ENCODE measurements around the gene ACSF2.

The ACSF2 gene

DNA sequence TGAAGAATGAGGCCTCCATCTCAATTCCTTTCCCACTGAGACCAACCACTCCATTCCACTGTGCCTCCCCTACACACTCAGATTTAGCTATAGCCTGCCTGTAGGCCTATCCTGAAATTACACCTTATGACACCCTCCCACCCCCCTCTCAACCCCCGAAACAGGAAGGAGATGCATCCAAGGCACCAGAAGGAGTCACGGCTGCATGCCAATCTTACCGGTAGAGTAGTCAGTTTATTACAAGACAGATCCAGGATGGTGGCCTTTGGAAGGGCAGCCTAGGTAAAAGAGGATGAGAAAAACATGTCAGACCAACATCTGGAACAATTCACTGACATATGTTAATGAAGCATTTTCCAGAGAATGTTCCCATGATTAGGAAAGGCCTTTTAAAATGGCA is 31.3 kb upstream of the ACSF2 start:
- peak overlapping the region; percentile 89; the same call in 1 of the 2 replicates for H3K4me2 ChIP-seq (ENCODE audit: low read depth, low read length)
- no peaks in the 10 kb centered on the region for H3K9me3 ChIP-seq (replicated peaks; ENCODE audit: insufficient read depth, low read length)
- DNase-seq: no peak
- H3F3A ChIP-seq (ENCODE audit: insufficient read depth, low read length): peaks cover 23% of the 10 kb centered on the region; the same call in 1 of the 2 replicates
- no peak overlapping the region for H2AFZ ChIP-seq (ENCODE audit: low read length)
- H3K9ac ChIP-seq (ENCODE audit: low read length): no peak overlapping the region
- H3K27me3 ChIP-seq (replicated peaks; ENCODE audit: insufficient read depth, low read length): no peaks in the 10 kb centered on the region
- H4K20me1 ChIP-seq (ENCODE audit: insufficient read depth, low read length): no peaks in the 10 kb centered on the region
- H3K9me2 ChIP-seq (replicated peaks; ENCODE audit: insufficient read depth, low read length): no peaks in the 10 kb centered on the region
- peaks cover 67% of the 10 kb centered on the region for H3K79me2 ChIP-seq (ENCODE audit: low read length)
- H3K27ac ChIP-seq (ENCODE audit: low read length): no peak overlapping the region
- H3K36me3 ChIP-seq (replicated peaks; ENCODE audit: insufficient read depth, low read length): peaks cover 25% of the 10 kb centered on the region; the same call in 1 of the 2 replicates
- H3K4me3 ChIP-seq (ENCODE audit: low read length): no peak overlapping the region
- TF ChIP-seq EZH2phosphoT487 (IDR thresholded peaks at IDR 0.05; ENCODE audit: low read length) (no peak), CTCF (IDR thresholded peaks at IDR 0.05; ENCODE audit: low read length) (no peak), EZH2 (optimal IDR thresholded peaks at IDR 0.05; ENCODE audit: low read depth, low read length) (no peak)
- H3K4me1 ChIP-seq (ENCODE audit: low read length): peaks cover 39% of the 10 kb centered on the region

- Histone ChIP-seq H4K20me1 (ENCODE audit: insufficient read depth, low read length) (no peaks in the 10 kb centered on the region), H2AFZ (ENCODE audit: low read length) (no peak overlapping the region), H3K4me1 (ENCODE audit: low read length) (peaks cover 31% of the 10 kb centered on the region), H3K4me3 (ENCODE audit: low read length) (peak overlapping the region; percentile 98), H3K27ac (ENCODE audit: low read length) (peak overlapping the region; percentile 53; the same call in 1 of the 2 replicates), H3K36me3 (replicated peaks; ENCODE audit: insufficient read depth, low read length) (peaks cover 25% of the 10 kb centered on the region; the same call in 1 of the 2 replicates), H3K9me3 (replicated peaks; ENCODE audit: insufficient read depth, low read length) (no peaks in the 10 kb centered on the region), H3K27me3 (replicated peaks; ENCODE audit: insufficient read depth, low read length) (no peaks in the 10 kb centered on the region), H3F3A (ENCODE audit: insufficient read depth, low read length) (peaks cover 23% of the 10 kb centered on the region; the same call in 1 of the 2 replicates), H3K4me2 (ENCODE audit: low read depth, low read length) (peak overlapping the region; percentile 89), H3K9ac (ENCODE audit: low read length) (peak overlapping the region; percentile 99), H3K79me2 (ENCODE audit: low read length) (peaks cover 54% of the 10 kb centered on the region), H3K9me2 (replicated peaks; ENCODE audit: insufficient read depth, low read length) (no peaks in the 10 kb centered on the region)
- TF ChIP-seq CTCF (IDR thresholded peaks at IDR 0.05; ENCODE audit: low read length) (no peak), EZH2phosphoT487 (IDR thresholded peaks at IDR 0.05; ENCODE audit: low read length) (no peak), EZH2 (optimal IDR thresholded peaks at IDR 0.05; ENCODE audit: low read depth, low read length) (no peak)
- peak; percentile 19 for DNase-seq
Measured at GRCh38 chr17:50396261-50397110, 29.5 kb upstream of the ACSF2 start.

DNA sequence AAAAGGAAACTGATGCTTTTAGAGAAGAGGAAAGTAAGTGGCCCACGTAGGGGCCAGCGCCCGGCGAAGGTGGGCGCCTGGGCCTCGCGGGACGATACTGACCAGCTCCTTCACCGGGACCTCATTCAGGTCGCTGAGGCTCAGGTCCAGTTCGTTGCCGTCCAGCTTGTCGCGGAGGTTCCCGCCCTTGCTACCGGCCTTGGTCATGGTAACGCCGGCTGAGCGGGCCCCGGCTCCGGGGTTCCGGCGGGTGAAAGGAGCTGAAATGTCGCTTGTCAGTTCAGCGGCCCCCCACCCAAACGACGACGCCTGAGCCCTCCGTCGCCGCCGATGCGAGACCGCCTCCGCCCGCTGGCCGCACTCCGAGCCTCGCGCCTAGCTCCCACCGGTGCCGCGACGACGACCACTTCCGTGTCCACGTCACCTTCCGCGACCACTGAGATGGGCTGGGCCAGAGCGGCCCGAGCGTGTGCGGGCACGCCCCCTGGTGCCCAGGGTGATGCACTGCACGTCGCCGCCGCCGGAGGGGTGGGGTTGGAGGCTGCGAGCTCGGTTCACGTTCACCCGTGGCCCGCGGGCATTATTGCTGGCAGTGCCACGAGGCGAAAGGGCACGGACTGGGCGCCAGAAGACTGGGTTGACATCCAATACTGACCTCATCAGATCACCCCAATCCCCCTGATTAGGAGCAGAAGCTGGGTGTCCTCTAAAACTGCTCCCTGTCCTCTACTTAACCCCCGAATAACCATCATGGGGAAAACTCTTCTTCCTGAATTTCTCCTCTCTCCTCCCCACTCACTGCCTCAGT is 28.7 kb upstream of the ACSF2 start, which contains the start of gene LRRC59:
TSS of gene LRRC59 (minus strand) at position 413 of the 808 bp plus-strand sequence. CDS start at position 207, 206 bp downstream.
- TF ChIP-seq EZH2 (optimal IDR thresholded peaks at IDR 0.05; ENCODE audit: low read depth, low read length) (no peak), CTCF (IDR thresholded peaks at IDR 0.05; ENCODE audit: low read length) (peak; percentile 97)
- Histone ChIP-seq H3K9me2 (replicated peaks; ENCODE audit: insufficient read depth, low read length) (no peaks in the 10 kb centered on the region), H3F3A (ENCODE audit: insufficient read depth, low read length) (0 out of 2 replicates have a peak, but pooled peaks cover 15% of the 10 kb centered on the region), H3K9me3 (replicated peaks; ENCODE audit: insufficient read depth, low read length) (no peaks in the 10 kb centered on the region), H2AFZ (ENCODE audit: low read length) (peak within 1 kb of the TSS; percentile 92), H3K4me1 (ENCODE audit: low read length) (peaks cover 24% of the 10 kb centered on the region), H3K4me2 (ENCODE audit: low read depth, low read length) (peak within 1 kb of the TSS; percentile 89), H3K79me2 (ENCODE audit: low read length) (peaks cover 51% of the 10 kb centered on the region), H3K36me3 (replicated peaks; ENCODE audit: insufficient read depth, low read length) (peaks cover 20% of the 10 kb centered on the region; the same call in 1 of the 2 replicates), H3K27ac (ENCODE audit: low read length) (peak within 1 kb of the TSS; percentile 53; the same call in 1 of the 2 replicates), H3K4me3 (ENCODE audit: low read length) (peak within 1 kb of the TSS; percentile 98), H3K27me3 (replicated peaks; ENCODE audit: insufficient read depth, low read length) (no peaks in the 10 kb centered on the region), H4K20me1 (ENCODE audit: insufficient read depth, low read length) (no peaks in the 10 kb centered on the region), H3K9ac (ENCODE audit: low read length) (peak within 1 kb of the TSS; percentile 99)
- DNase-seq: peak; percentile 81
